GM12865 (cell line): Measurements from ENCODE around the gene ERC1.
A peak's percentile ranks its signal among the peaks of the same experiment; 100 is the strongest.

Experiments used
- DNase-seq: peaks from one replicate; pipeline ENCODE4 v3.0.0; 2010; ENCODE audit warnings: low read depth
- H3K4me3 ChIP-seq: 2 replicates; pipeline ENCODE4 v1.5.1; 2011; ENCODE audit warnings: mild to moderate bottlenecking, low read depth, low read length, control low read depth
- TF ChIP-seq, protein P1 (sequence below): IDR thresholded peaks from 2 replicates; pipeline ENCODE4 v1.5.1; 2011; ENCODE audit warnings: low read length, control low read depth, low read depth, inconsistent platforms; ENCODE audit not compliant: insufficient read depth; ENCODE audit errors: missing control alignments

Gene ERC1

GRCh38 chr12:1523558-1524050 lies 532.6 kb downstream of the ERC1 start:
- no peak for DNase-seq
- no peak overlapping the region for H3K4me3 ChIP-seq
- TF ChIP-seq, protein P1, sequence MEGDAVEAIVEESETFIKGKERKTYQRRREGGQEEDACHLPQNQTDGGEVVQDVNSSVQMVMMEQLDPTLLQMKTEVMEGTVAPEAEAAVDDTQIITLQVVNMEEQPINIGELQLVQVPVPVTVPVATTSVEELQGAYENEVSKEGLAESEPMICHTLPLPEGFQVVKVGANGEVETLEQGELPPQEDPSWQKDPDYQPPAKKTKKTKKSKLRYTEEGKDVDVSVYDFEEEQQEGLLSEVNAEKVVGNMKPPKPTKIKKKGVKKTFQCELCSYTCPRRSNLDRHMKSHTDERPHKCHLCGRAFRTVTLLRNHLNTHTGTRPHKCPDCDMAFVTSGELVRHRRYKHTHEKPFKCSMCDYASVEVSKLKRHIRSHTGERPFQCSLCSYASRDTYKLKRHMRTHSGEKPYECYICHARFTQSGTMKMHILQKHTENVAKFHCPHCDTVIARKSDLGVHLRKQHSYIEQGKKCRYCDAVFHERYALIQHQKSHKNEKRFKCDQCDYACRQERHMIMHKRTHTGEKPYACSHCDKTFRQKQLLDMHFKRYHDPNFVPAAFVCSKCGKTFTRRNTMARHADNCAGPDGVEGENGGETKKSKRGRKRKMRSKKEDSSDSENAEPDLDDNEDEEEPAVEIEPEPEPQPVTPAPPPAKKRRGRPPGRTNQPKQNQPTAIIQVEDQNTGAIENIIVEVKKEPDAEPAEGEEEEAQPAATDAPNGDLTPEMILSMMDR, result no peak

DNA sequence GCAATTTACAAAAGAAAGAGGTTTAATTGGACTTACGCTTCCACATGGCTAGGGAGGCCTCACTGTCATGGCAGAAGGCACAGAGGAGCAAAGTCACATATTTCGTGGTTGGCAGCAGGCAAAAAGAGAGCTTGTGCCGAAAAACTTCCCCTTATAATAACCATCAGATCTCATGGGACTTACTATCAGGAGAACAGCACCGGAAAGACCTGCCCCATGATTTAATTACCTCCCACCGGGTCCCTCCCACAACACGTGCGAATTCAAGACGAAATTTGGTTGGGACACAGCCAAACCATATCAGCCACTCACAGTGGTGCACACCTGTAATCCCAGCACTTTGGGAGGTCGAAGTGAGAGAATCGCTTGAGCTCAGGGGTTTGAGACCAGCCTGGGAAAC lies 534.8 kb downstream of the ERC1 start:
- TF ChIP-seq, protein P1, result no peak
- no peak for DNase-seq
- no peak overlapping the region for H3K4me3 ChIP-seq

GRCh38 chr12:1527789-1528188 lies 536.8 kb downstream of the ERC1 start:
- TF ChIP-seq, protein P1, result no peak
- DNase-seq, result no peak
- H3K4me3 ChIP-seq, result no peak overlapping the region

DNA sequence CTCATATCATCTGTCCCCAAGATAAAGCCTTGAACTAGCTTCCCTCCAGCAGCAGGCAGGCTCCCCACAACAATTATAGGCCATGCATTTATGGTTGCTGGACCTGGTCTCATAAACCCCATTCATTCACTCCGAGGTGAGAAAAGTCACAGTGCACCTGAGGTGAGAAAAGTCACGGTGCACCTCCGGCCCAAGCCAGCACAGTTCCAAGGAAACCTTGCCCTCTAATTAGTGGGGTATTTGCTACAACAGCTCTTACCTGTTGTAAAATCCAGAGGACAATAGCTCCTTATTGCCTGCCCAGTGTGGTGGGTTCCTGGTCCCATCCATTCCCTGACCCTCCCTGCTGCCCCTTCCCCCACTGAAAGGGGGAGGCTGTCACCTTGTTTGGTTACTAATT lies 537.8 kb downstream of the ERC1 start:
- no peak for DNase-seq
- no peak overlapping the region for H3K4me3 ChIP-seq
- TF ChIP-seq, protein P1, result no peak

- no peak for DNase-seq
- peak overlapping the region; percentile 28 for H3K4me3 ChIP-seq
- TF ChIP-seq, protein P1, result no peak
These were observed 538.3 kb downstream of the ERC1 start for GRCh38 chr12:1529228-1529861.

GRCh38 chr12:1529862-1530591 lies 539.0 kb downstream of the ERC1 start:
- H3K4me3 ChIP-seq, result peak overlapping the region; percentile 28
- peak; percentile 38 for DNase-seq
- TF ChIP-seq, protein P1, result no peak
